Endothelial cell of umbilical vein (primary cell): ENCODE results near the gene TCERG1. TPM values are rescaled to one million over a fixed set of nuclear protein-coding genes. Genes with fewer than 3 reads are reported as not detected.

Experiments used
- BruUV-seq: library from RNA; stranded (reverse); fragments of 400-500 nt; replicated peaks from 2 replicates; lab custom pipeline; 2021; lab: Mats Ljungman, UMichigan
- CTCF ChIA-PET: fragments of 300-600, 350-600 bp; sonication (Branson Sonifier 250); formaldehyde crosslinking; loops from one replicate; lab custom pipeline; 2021; ENCODE audit warnings: antibody characterized with exemption, inconsistent platforms; lab: Charles Lee
- POLR2A ChIA-PET: fragments of 300-600, 350-600 bp; sonication (Branson Sonifier 250); formaldehyde crosslinking; loops from one replicate; lab custom pipeline; 2021; ENCODE audit warnings: antibody characterized with exemption, inconsistent platforms; lab: Charles Lee
- DNase-seq: peaks from one replicate; pipeline ENCODE4 v3.0.0-alpha.2; 2011; ENCODE audit warnings: low read depth, low spot score
- FAIRE-seq: peaks from 2 replicates; lab custom pipeline; 2011; peaks lifted over from hg19 to GRCh38; lab: Jason Lieb, UNC
- H2AFZ ChIP-seq: 2 replicates; pipeline ENCODE4 v1.6.0; 2012; ENCODE audit warnings: low read depth, low read length, control low read depth, inconsistent platforms
- H3K27ac ChIP-seq: 2 replicates; pipeline ENCODE4 v1.5.1; 2011; ENCODE audit warnings: low read depth, mild to moderate bottlenecking, control low read depth, low read length, moderate library complexity; ENCODE audit not compliant: insufficient read depth
- H3K27me3 ChIP-seq, 2 experiments: 2 replicates each; pipeline versions ENCODE4 v1.6.0 to v1.6.1; 2011; ENCODE audit warnings: low read length in 2 of 2, mixed read lengths in 1 of 2; ENCODE audit not compliant: control insufficient read depth in 2 of 2, insufficient read depth in 2 of 2
- H3K36me3 ChIP-seq, 2 experiments: 2 replicates in 1 of 2; 3 replicates in 1 of 2; pipeline ENCODE4 v1.5.1; 2011; ENCODE audit warnings: low read length in 2 of 2, mild to moderate bottlenecking in 1 of 2, moderate library complexity in 1 of 2; ENCODE audit not compliant: control insufficient read depth in 2 of 2, insufficient read depth in 2 of 2; ENCODE audit errors: extremely low read depth in 1 of 2
- H3K4me1 ChIP-seq: 3 replicates; pipeline ENCODE4 v1.5.1; 2011; ENCODE audit warnings: mild to moderate bottlenecking, low read length; ENCODE audit not compliant: control insufficient read depth, insufficient read depth; ENCODE audit errors: extremely low read depth
- H3K4me2 ChIP-seq: 2 replicates; pipeline ENCODE4 v1.6.1; 2011; ENCODE audit warnings: low read length, control low read depth, mixed read lengths; ENCODE audit not compliant: insufficient read depth
- H3K4me3 ChIP-seq, 3 experiments: fragments of 200-600 bp in 1 of 3; sonication (generic), shearing (Covaris generic) in 1 of 3; replicated peaks in 1 of 3; 2 replicates each; pipeline ENCODE4 v1.5.1; 2011 to 2016; ENCODE audit warnings: control low read depth in 3 of 3, low read length in 3 of 3, mild to moderate bottlenecking in 2 of 3, inconsistent platforms in 1 of 3, low read depth in 1 of 3, moderate library complexity in 1 of 3; ENCODE audit not compliant: insufficient read depth in 1 of 3
- H3K79me2 ChIP-seq: 2 replicates; pipeline ENCODE4 v1.6.0; 2012; ENCODE audit warnings: low read length, inconsistent platforms; ENCODE audit not compliant: control insufficient read depth, insufficient read depth
- H3K9ac ChIP-seq: replicated peaks from 2 replicates; pipeline ENCODE3; 2011; ENCODE audit warnings: low read length, control low read depth; ENCODE audit not compliant: insufficient read depth; ENCODE audit errors: extremely low read depth
- H3K9me1 ChIP-seq: replicated peaks from 3 replicates; pipeline ENCODE4 v1.6.0; 2011; ENCODE audit warnings: mild to moderate bottlenecking, low read length; ENCODE audit not compliant: control insufficient read depth, insufficient read depth; ENCODE audit errors: extremely low read depth
- H3K9me3 ChIP-seq: replicated peaks from 2 replicates; pipeline ENCODE4 v1.5.1; 2012; ENCODE audit warnings: low read length, inconsistent platforms; ENCODE audit not compliant: control insufficient read depth, insufficient read depth
- H4K20me1 ChIP-seq: replicated peaks from 2 replicates; pipeline ENCODE3; 2011; ENCODE audit warnings: mild to moderate bottlenecking, low read length; ENCODE audit not compliant: control insufficient read depth, insufficient read depth; ENCODE audit errors: extremely low read depth
- CTCF ChIP-seq, 2 donors: IDR thresholded peaks; 1 replicate in 1 of 2; 2 replicates in 1 of 2; pipeline ENCODE4 v1.5.1; 2011; ENCODE audit warnings: low read length in 2 of 2, mild to moderate bottlenecking in 2 of 2, moderate library complexity in 2 of 2, control low read depth in 1 of 2, inconsistent platforms in 1 of 2, low read depth in 1 of 2; ENCODE audit not compliant: insufficient read depth in 1 of 2; ENCODE audit errors: extremely low read depth in 1 of 2
- EZH2 ChIP-seq: IDR thresholded peaks from 2 replicates; pipeline ENCODE4 v1.6.1; 2012; ENCODE audit warnings: borderline replicate concordance, low read depth, mild to moderate bottlenecking, moderate library complexity, low read length, inconsistent platforms; ENCODE audit not compliant: severe bottlenecking
- FOS ChIP-seq: IDR thresholded peaks from 2 replicates; pipeline ENCODE4 v1.6.1; 2011; ENCODE audit warnings: mild to moderate bottlenecking, low read length, moderate library complexity, borderline replicate concordance; ENCODE audit not compliant: insufficient read depth
- JUN ChIP-seq: IDR thresholded peaks from 2 replicates; pipeline ENCODE4 v1.6.1; 2011; ENCODE audit warnings: borderline replicate concordance, low read depth; ENCODE audit not compliant: insufficient read length, insufficient read depth
- MAX ChIP-seq: IDR thresholded peaks from 2 replicates; pipeline ENCODE4 v1.6.1; 2011; ENCODE audit not compliant: insufficient read depth, insufficient read length
- MYC ChIP-seq: IDR thresholded peaks from one replicate; pipeline ENCODE4 v1.6.1; 2011; ENCODE audit warnings: mild to moderate bottlenecking, low read depth, low read length
- POLR2AphosphoS5 ChIP-seq: IDR thresholded peaks from 2 replicates; pipeline ENCODE4 v1.6.1; 2012; ENCODE audit warnings: low read depth, mild to moderate bottlenecking, control low read depth, low read length, moderate library complexity; ENCODE audit not compliant: insufficient read depth
- dilution Hi-C: fragments of 300-500 bp; cut with MboI; formaldehyde crosslinking; loops from one replicate; pipeline ENCODE4 v1.15.0; 2019; ENCODE audit warnings: low sequenced_read_pairs; ENCODE audit not compliant: extremely low pct_ligation_motif_present
- intact Hi-C: fragments of 100-400 bp; cut with micrococcal nuclease; formaldehyde crosslinking; loops from one replicate; pipeline ENCODE4 v1.10.0; 2022
- polyA plus RNA-seq, 4 experiments: library from polyadenylated mRNA; depleted of rRNA in 3 of 4; stranded (reverse) in 3 of 4; unstranded in 1 of 4; fragments of >200 nt; gene quantifications; 2 replicates each; pipeline versions ENCODE4 v1.2.1 to v1.2.3, GENCODE V29; 2011 to 2012; ENCODE audit warnings: missing spikeins in 1 of 4
- total RNA-seq: library from RNA; stranded (reverse); gene quantifications from 2 replicates; pipeline ENCODE4 v1.2.3, GENCODE V29; 2021

Gene TCERG1
- total and polyA plus RNA-seq, 2 donors (not counting 3 experiments of a cell fraction or from before 2014, with no cell fraction given), result 71.4 to 98.4 TPM

- no peaks in the 10 kb centered on the region for H3K9me3 ChIP-seq
- H3K9ac ChIP-seq, result no peak overlapping the region
- ChIA-PET POLR2A (no interaction called here), CTCF (interaction anchor here (3.0 to 6.9 kb wide), 2 partner anchors 12 to 660 kb away, joined by 15 to 198 read pairs; no protein-coding TSS in a partner anchor)
- dilution Hi-C loops (no loop called here), intact Hi-C loops (loop anchor here (5.0 kb wide), 1 partner anchor 238 kb away; no protein-coding TSS in a partner anchor)
- no peak overlapping the region for H3K4me2 ChIP-seq
- H3K4me1 ChIP-seq, result no peaks in the 10 kb centered on the region
- TF ChIP-seq CTCF (IDR thresholded peaks at IDR 0.05; ENCODE audit: extremely low read depth in 1 of 2, insufficient read depth in 1 of 2, low read depth in 1 of 2, low read length in 2 of 2), result no peak
- no peak for TF ChIP-seq POLR2AphosphoS5
- TF ChIP-seq FOS, result no peak
- TF ChIP-seq MAX, result no peak
- no peak for TF ChIP-seq JUN
- TF ChIP-seq MYC, result no peak
- TF ChIP-seq EZH2, result no peak
- DNase-seq (no peak), FAIRE-seq (no peak)
- H4K20me1 ChIP-seq, result no peaks in the 10 kb centered on the region
- H3K79me2 ChIP-seq, result no peaks in the 10 kb centered on the region
- H2AFZ ChIP-seq, result no peak overlapping the region
- H3K27ac ChIP-seq, result no peak overlapping the region
- H3K27me3 ChIP-seq, result peaks cover 0 to 2% of the 10 kb centered on the region in 2 experiments
- no peaks in the 10 kb centered on the region for H3K36me3 ChIP-seq
- BruUV-seq, result no TSS peak
- no peaks in the 10 kb centered on the region for H3K9me1 ChIP-seq
- no peak overlapping the region for H3K4me3 ChIP-seq
Observed at GRCh38 chr5:146529984-146530383, 82.9 kb downstream of the TCERG1 start.
